RWPE1 (cell line): ENCODE data around the gene SEZ6.

Experiments used
- CTCF ChIA-PET: fragments of 350-600 bp; sonication (Branson Sonifier 250); formaldehyde crosslinking; extraction: SDS; loops from one replicate; lab custom pipeline; 2021; lab: Yijun Ruan, JAX
- POLR2A ChIA-PET: fragments of 400-600 bp; formaldehyde crosslinking; extraction: SDS; loops from one replicate; lab custom pipeline; 2020; ENCODE audit warnings: antibody characterized with exemption; ENCODE audit not compliant: low non-redundant PET; lab: Yijun Ruan, JAX
- DNase-seq: peaks from one replicate; pipeline ENCODE4 v3.0.0; 2012; ENCODE audit warnings: low spot score
- H3K27ac ChIP-seq: fragments of 450-650 bp; 2 replicates; pipeline ENCODE4 v1.5.1; 2017
- CTCF ChIP-seq: fragments of 450-650 bp; conservative IDR thresholded peaks from 2 replicates; pipeline ENCODE4 v1.5.1; 2017; ENCODE audit warnings: low read depth, mild to moderate bottlenecking

The SEZ6 gene

GRCh38 chr17:28929787-28930186 is 76.0 kb downstream of the SEZ6 start:
- POLR2A ChIA-PET: no interaction called here
- no peak for TF ChIP-seq CTCF
- no peak overlapping the region for H3K27ac ChIP-seq
- CTCF ChIA-PET: no interaction called here
- no peak for DNase-seq

GRCh38 chr17:28928061-28928460 is 77.8 kb downstream of the SEZ6 start:
- ChIA-PET CTCF (interaction anchor here (1.2 kb wide), 1 partner anchor 10 kb away, joined by 3 read pairs; no protein-coding TSS in a partner anchor), POLR2A (no interaction called here)
- DNase-seq: no peak
- H3K27ac ChIP-seq: peak overlapping the region; percentile 15; the same call in 1 of the 2 replicates
- no peak for TF ChIP-seq CTCF

GRCh38 chr17:28926786-28927185 is 79.0 kb downstream of the SEZ6 start:
- no peak overlapping the region for H3K27ac ChIP-seq
- no peak for TF ChIP-seq CTCF
- CTCF ChIA-PET: interaction anchor here (0.6 kb wide), 3 partner anchors 163 to 290 kb away, joined by 3 to 5 read pairs (median 3); no protein-coding TSS in a partner anchor
- POLR2A ChIA-PET: no interaction called here
- no peak for DNase-seq

- ChIA-PET POLR2A (no interaction called here), CTCF (interaction anchor here (0.6 to 0.9 kb wide), 3 partner anchors 199 to 291 kb away, joined by 3 to 5 read pairs (median 3); no protein-coding TSS in a partner anchor)
- no peak for TF ChIP-seq CTCF
- no peak overlapping the region for H3K27ac ChIP-seq
- no peak for DNase-seq
Measured at GRCh38 chr17:28926366-28926765, 79.5 kb downstream of the SEZ6 start.

- no peak overlapping the region for H3K27ac ChIP-seq
- TF ChIP-seq CTCF: no peak
- ChIA-PET POLR2A (no interaction called here), CTCF (interaction anchor here (0.9 kb wide), 1 partner anchor 198 kb away, joined by 3 read pairs; no protein-coding TSS in a partner anchor)
- peak; percentile 54 for DNase-seq
Measured at GRCh38 chr17:28925912-28926365, 79.9 kb downstream of the SEZ6 start.

GRCh38 chr17:28920201-28920600 is 85.6 kb downstream of the SEZ6 start:
- no peak for DNase-seq
- TF ChIP-seq CTCF: no peak
- no peak overlapping the region for H3K27ac ChIP-seq
- ChIA-PET POLR2A (no interaction called here), CTCF (no interaction called here)
